HG03135 (cell line): ENCODE data around the gene MACROD2.

Experiments used
- ATAC-seq: cut with Tn5 transposase; IDR thresholded peaks from one replicate; pipeline ENCODE4 v1.9.1; 2021; ENCODE audit warnings: mild to moderate bottlenecking, moderate library complexity; ENCODE audit not compliant: unreplicated experiment

Gene MACROD2

DNA sequence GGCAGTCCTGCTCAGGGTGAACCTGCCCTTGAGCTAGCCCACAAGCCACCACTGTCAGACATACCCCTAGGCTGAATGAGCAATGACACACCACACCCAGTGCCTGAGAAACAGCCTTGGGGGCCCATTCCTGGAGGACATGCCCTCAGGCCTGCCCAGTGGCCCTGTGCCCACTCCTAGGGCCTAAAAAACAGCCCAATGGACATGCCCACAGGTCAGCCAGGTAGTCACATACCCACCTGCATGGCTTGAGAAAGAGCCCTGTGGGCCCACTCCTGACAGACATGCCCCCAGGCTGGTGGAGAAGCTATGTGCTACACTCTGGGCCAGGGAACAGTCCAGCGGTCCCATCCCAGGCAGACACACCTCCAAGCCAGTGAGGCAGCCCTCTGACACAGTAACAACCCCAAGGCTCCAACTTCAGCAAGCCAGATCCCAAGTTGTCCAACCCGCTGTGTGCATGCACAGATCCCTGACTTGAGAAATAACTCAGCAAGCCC, 2086.8 kb downstream of the MACROD2 start:
- no peak for ATAC-seq

DNA sequence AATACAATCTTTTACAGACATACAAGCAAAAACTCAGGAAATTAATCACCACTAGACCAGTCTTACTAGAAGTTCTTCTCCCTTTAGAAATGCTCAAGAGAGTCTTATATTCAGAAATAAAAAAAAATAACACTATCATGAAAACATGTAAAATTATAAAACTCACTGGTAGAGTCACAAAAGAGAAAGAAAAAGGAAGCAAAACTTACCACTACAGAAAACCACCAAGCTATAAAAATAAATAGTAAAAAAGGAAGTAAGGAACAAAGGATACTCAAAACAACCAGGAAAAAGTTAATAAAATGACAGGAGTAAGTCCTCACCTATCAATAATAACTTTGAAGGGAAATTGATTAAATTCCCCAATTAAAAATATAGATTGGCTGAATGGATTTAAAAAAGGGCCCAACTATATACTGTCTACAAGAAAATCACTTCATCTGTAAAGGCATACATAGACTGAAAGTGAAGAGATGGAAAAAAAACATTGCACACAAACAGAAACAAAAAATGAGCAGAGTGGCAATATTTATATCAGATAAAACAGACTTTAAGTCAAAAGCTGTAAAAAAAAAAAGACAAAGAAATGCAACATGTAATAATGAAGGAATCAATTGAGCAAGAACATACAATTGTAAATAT, 2088.4 kb downstream of the MACROD2 start:
- ATAC-seq: no peak

- ATAC-seq: no peak
Measured at GRCh38 chr20:16095226-16095625, 2099.9 kb downstream of the MACROD2 start.

DNA sequence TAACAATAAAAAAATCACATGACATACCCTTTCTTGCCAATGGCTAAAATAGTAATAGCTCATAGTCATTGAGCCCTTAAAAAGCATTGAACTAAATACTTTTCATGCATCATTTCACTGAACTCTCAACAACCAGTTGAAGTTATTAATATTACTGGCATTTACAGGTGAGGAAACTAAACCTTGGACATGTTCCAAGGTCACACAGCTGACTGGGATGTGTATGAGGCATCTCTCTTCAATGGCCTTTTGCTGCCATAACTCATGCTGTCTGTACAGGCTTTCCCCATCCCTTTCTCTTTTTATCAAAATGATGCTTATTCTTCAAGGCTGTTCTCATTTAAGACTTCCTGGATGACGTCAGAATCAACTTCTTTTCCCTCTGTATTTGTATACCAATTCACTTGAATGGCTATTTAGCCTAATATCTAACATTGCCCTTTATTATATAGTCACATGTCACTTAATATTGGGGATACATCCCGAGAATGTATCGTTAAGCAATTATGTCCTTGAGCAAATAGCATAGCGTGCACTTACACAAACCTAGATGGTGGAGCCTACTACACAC, 2101.5 kb downstream of the MACROD2 start:
- ATAC-seq: no peak

DNA sequence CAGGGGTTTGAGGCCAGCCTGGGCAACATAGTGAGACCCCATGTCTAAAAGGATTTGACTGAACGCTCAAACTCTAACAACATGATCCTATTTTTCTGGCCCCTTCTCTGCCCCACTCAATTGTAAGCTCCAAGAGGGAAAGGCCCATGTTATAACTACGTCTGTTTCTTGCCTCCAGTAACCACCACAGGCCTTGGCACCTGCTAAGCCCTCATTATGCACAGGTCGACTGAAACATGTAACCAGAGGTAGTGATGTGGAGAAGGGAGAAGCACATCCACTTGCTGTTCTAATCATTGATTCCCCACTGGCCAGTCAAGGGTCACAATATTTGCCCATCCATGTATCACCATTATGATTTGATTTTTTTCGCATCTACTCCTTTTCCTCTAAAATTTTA, 2102.5 kb downstream of the MACROD2 start:
- no peak for ATAC-seq

DNA sequence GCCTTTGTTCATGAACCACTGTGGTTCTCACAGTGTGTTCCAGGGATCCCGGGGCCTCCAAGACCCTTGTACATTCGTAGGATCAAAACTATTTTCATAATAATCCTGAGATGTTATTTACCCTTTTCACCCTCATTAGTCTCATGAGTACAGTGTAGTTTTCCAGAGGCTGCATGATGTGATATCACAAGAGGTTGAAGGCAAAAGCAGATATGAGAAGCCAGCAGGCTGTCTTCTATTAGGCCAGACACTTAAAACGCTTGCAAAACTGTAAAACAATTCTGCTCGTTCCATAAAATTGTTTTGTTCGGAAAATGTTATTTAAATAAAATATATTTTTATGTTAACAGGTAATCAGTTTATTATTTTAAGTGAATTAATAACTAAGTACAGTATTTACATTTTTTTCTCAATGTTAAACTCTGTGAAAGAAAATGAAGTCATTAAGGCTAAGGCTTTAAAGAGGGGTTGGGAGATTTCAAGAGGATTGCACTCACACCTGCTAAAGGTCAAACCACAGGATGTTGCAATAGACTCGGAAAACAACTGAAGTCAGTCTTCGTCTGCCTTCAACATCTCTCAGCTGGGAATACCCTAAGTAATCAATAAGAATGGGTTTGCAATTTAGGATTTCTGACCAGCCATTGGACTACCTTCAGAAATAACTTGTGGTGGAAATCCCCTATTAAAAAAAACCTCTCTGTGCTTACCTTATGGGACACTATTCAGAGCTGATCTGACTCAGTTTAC, 2103.7 kb downstream of the MACROD2 start:
- ATAC-seq: no peak

GRCh38 chr20:16100111-16100510, 2104.8 kb downstream of the MACROD2 start:
- ATAC-seq: no peak

- no peak for ATAC-seq
Measured at GRCh38 chr20:16100767-16101166, 2105.5 kb downstream of the MACROD2 start.
